ENCODE data around the gene EXOC3L1. TPM values are rescaled to one million over a fixed set of nuclear protein-coding genes. Genes with fewer than 3 reads are reported as not detected.

Gene EXOC3L1
- total RNA-seq, 4 donors from 2014 or later = 3.0 to 6.7 TPM; not detected in 2

DNA sequence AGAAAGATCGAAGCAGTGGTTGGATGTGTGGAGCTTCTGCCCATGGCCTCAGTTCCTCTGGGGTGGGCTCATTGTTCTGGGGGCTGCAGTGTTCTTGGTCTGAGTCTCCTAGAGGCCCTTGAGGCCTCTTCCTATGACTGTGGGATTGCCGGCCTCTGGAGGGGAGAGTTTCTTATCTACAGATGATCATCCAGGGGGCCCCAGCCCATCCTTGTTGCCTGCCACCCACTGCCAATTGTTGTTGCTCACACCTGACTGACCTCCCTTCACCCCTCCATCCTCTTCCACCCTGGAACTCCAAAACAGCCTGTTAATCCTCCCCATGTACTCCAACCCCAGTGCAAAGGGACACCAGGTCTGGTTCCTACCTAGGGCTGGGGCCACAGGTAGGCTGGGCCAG lies 45.0 kb downstream of the EXOC3L1 start:
- DNase-seq = no peak
- peaks cover 0 to 3% (median 1%) of the 10 kb centered on the region in 4 donors for H3K4me1 ChIP-seq
- H3K27ac ChIP-seq = no peak overlapping the region
- TF ChIP-seq EP300 (IDR thresholded peaks at IDR 0.05; ENCODE audit: low read depth) (no peak), POLR2A (IDR thresholded peaks at IDR 0.05) (no peak), POLR2AphosphoS5 (IDR thresholded peaks at IDR 0.05) (no peak)
- TF ChIP-seq, protein P1, sequence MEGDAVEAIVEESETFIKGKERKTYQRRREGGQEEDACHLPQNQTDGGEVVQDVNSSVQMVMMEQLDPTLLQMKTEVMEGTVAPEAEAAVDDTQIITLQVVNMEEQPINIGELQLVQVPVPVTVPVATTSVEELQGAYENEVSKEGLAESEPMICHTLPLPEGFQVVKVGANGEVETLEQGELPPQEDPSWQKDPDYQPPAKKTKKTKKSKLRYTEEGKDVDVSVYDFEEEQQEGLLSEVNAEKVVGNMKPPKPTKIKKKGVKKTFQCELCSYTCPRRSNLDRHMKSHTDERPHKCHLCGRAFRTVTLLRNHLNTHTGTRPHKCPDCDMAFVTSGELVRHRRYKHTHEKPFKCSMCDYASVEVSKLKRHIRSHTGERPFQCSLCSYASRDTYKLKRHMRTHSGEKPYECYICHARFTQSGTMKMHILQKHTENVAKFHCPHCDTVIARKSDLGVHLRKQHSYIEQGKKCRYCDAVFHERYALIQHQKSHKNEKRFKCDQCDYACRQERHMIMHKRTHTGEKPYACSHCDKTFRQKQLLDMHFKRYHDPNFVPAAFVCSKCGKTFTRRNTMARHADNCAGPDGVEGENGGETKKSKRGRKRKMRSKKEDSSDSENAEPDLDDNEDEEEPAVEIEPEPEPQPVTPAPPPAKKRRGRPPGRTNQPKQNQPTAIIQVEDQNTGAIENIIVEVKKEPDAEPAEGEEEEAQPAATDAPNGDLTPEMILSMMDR (IDR thresholded peaks at IDR 0.05) = no peak
- intact Hi-C loops (cut with DNase I; ENCODE audit: low total_unique reads) = no loop called here
- peaks cover 0 to 64% (median 14%) of the 10 kb centered on the region in 4 donors for H3K36me3 ChIP-seq
- no peak overlapping the region for H3K4me3 ChIP-seq
- 91% methylated on average over 2 of the region's 2 CpGs; no CpG with 5 or more reads in 1 of the 2 donors for WGBS, 2 donors (ENCODE audit: low coverage in 1 of 2)
- peaks cover 5% of the 10 kb centered on the region for H3K27me3 ChIP-seq
- in situ Hi-C loops (cut with MboI; ENCODE audit: low pct_ligation_motif_present in 1 of 4, low pct_unique_long_range_greater_than_20kb in 1 of 4, low sequenced_read_pairs in 3 of 4) = no loop called here
- H3K9me3 ChIP-seq = no peaks in the 10 kb centered on the region

DNA sequence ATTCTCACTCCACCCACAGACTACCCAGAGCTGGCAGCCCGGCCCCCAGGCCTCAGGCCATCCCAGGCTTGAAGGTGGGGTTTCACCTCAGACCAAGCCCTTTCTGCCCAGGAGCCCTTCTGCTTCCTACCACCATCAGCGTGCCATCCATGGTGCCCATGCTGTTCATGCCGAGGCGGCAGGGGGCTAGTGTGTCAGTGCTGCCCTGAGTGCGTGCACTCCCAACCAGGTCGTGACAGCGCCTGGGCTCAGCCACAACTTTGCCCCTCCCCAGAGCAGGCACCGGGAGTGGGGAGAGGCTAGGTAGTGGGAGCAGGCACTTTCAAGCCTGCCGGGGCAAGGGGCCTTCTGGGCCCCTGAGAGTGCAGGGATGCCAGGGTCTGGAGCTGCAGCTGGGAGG lies 47.6 kb downstream of the EXOC3L1 start:
- Histone ChIP-seq H3K27ac (no peak overlapping the region), H3K4me3 (no peak overlapping the region), H3K27me3 (no peaks in the 10 kb centered on the region), H3K36me3 (peaks cover 0 to 65% (median 18%) of the 10 kb centered on the region in 4 donors), H3K4me1 (no peaks in the 10 kb centered on the region), H3K9me3 (no peaks in the 10 kb centered on the region)
- TF ChIP-seq POLR2AphosphoS5 (IDR thresholded peaks at IDR 0.05) (no peak), EP300 (IDR thresholded peaks at IDR 0.05; ENCODE audit: low read depth) (no peak), POLR2A (IDR thresholded peaks at IDR 0.05) (no peak)
- TF ChIP-seq, protein P1 (IDR thresholded peaks at IDR 0.05) = no peak
- WGBS, 2 donors (ENCODE audit: low coverage in 1 of 2) = 83% methylated on average over 5 of the region's 9 CpGs; no CpG with 5 or more reads in 1 of the 2 donors
- in situ Hi-C loops (cut with MboI; ENCODE audit: low pct_ligation_motif_present in 1 of 4, low pct_unique_long_range_greater_than_20kb in 1 of 4, low sequenced_read_pairs in 3 of 4) (no loop called here), intact Hi-C loops (cut with DNase I; ENCODE audit: low total_unique reads) (no loop called here)
- DNase-seq = no peak

DNA sequence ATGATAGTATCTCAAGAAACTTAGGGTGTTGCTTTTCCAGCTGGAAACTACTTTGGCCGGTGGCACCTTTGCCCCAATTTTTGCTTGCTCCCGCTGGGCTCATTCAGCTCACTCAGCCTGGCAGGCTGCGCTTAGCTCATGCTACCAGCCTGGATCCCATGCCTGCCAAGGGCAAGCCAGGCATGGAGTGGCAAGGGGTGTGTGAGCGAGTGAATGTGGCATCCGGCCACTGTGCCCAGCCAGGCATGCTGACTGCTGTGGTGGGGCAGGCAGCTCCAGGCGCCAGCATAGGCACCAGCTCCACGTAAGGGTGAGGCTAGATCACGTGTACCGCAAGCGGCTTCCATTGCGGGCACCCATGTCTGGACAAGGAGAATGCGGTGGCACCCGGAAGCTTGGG lies 48.5 kb downstream of the EXOC3L1 start:
- intact Hi-C loops (cut with DNase I; ENCODE audit: low total_unique reads) (no loop called here), in situ Hi-C loops (cut with MboI; ENCODE audit: low pct_ligation_motif_present in 1 of 4, low pct_unique_long_range_greater_than_20kb in 1 of 4, low sequenced_read_pairs in 3 of 4) (no loop called here)
- Histone ChIP-seq H3K27ac (no peak overlapping the region), H3K27me3 (no peaks in the 10 kb centered on the region), H3K4me3 (no peak overlapping the region), H3K4me1 (no peaks in the 10 kb centered on the region), H3K36me3 (peaks cover 0 to 63% (median 20%) of the 10 kb centered on the region in 4 donors), H3K9me3 (no peaks in the 10 kb centered on the region)
- no peak for DNase-seq
- 99% methylated on average over 13 of the region's 13 CpGs; no CpG with 5 or more reads in 1 of the 2 donors for whole genome bisulfite sequencing, 2 donors (ENCODE audit: low coverage in 1 of 2)
- TF ChIP-seq POLR2A (IDR thresholded peaks at IDR 0.05) (no peak), POLR2AphosphoS5 (IDR thresholded peaks at IDR 0.05) (no peak), EP300 (IDR thresholded peaks at IDR 0.05; ENCODE audit: low read depth) (no peak)
- TF ChIP-seq, protein P1 (IDR thresholded peaks at IDR 0.05) = no peak

GRCh38 chr16:67137605-67138004 lies 52.3 kb downstream of the EXOC3L1 start:
- H3K27me3 ChIP-seq = no peaks in the 10 kb centered on the region
- peaks cover 0 to 59% (median 27%) of the 10 kb centered on the region in 4 donors for H3K36me3 ChIP-seq
- in situ Hi-C loops (cut with MboI; ENCODE audit: low pct_ligation_motif_present in 1 of 4, low pct_unique_long_range_greater_than_20kb in 1 of 4, low sequenced_read_pairs in 3 of 4) (no loop called here), intact Hi-C loops (cut with DNase I; ENCODE audit: low total_unique reads) (no loop called here)
- no peak overlapping the region for H3K4me3 ChIP-seq
- no peaks in the 10 kb centered on the region for H3K4me1 ChIP-seq
- H3K9me3 ChIP-seq = no peaks in the 10 kb centered on the region
- 68% methylated on average over 3 of the region's 3 CpGs; no CpG with 5 or more reads in 1 of the 2 donors for WGBS, 2 donors (ENCODE audit: low coverage in 1 of 2)
- DNase-seq = no peak
- no peak overlapping the region for H3K27ac ChIP-seq
- TF ChIP-seq, protein P1 (IDR thresholded peaks at IDR 0.05) = no peak
- no peak for TF ChIP-seq POLR2AphosphoS5 (IDR thresholded peaks at IDR 0.05)
- TF ChIP-seq POLR2A (IDR thresholded peaks at IDR 0.05) = no peak
- no peak for TF ChIP-seq EP300 (IDR thresholded peaks at IDR 0.05; ENCODE audit: low read depth)

Small RNA genes within 50 kb of the gene (small RNA-seq; reads per million reads assigned to genes)
- 6.3 to 13.5 (median 11.1) reads per million in 4 donors for gene MIR328

Other genes starting within 250 kb of the EXOC3L1 start
- gene CES3, start 228.9 kb downstream of the EXOC3L1 start, total RNA-seq = 100 to 1,000 TPM; 247 to 616 (median 291) TPM
- gene CES4A, start 201.5 kb downstream of the EXOC3L1 start, total RNA-seq = 10 to 100 TPM in 3 of 4 donors, 1 to 10 TPM in 1; 9.7 to 24.7 (median 15.7) TPM
- gene CBFB, start 161.0 kb downstream of the EXOC3L1 start, total RNA-seq = 100 to 1,000 TPM in 1 of 4 donors, 10 to 100 TPM in 3; 19.7 to 106 (median 33.1) TPM
- 10 to 100 TPM; 13.3 to 23.8 (median 17.7) TPM for gene PHAF1, start 80.2 kb downstream of the EXOC3L1 start, total RNA-seq
- gene B3GNT9, start 39.1 kb downstream of the EXOC3L1 start, total RNA-seq = 10 to 100 TPM in 1 of 4 donors, 1 to 10 TPM in 3; 1.5 to 69.1 (median 5.5) TPM
- 10 to 100 TPM; 32.2 to 74.8 (median 42.0) TPM for gene TRADD, start 30.2 kb downstream of the EXOC3L1 start, total RNA-seq
- 10 to 100 TPM; 30.0 to 91.1 (median 55.1) TPM for gene FBXL8, start 30.2 kb downstream of the EXOC3L1 start, total RNA-seq
- 100 to 1,000 TPM in 1 of 4 donors, 10 to 100 TPM in 3; 29.5 to 136 (median 76.6) TPM for gene HSF4, start 25.4 kb downstream of the EXOC3L1 start, total RNA-seq
- gene NOL3, start 19.6 kb downstream of the EXOC3L1 start, total RNA-seq = 10 to 100 TPM; 39.5 to 65.9 (median 41.2) TPM
- 100 to 1,000 TPM in 1 of 4 donors, 10 to 100 TPM in 3; 27.6 to 220 (median 32.5) TPM for gene MATCAP1, start 6.2 kb downstream of the EXOC3L1 start, total RNA-seq
- 100 to 1,000 TPM in 3 of 4 donors, 10 to 100 TPM in 1; 97.5 to 224 (median 159) TPM for gene E2F4, start 2.0 kb upstream of the EXOC3L1 start, total RNA-seq
- 10 to 100 TPM; 61.0 to 91.5 (median 77.7) TPM for gene ELMO3, start 9.0 kb upstream of the EXOC3L1 start, total RNA-seq
- gene TMEM208, start 37.0 kb upstream of the EXOC3L1 start, total RNA-seq = 10 to 100 TPM in 3 of 4 donors, not detected in 1; 29.5 to 50.2 (median 39.3) TPM
- gene FHOD1, start 57.3 kb upstream of the EXOC3L1 start, total RNA-seq = 100 to 1,000 TPM in 1 of 4 donors, 10 to 100 TPM in 3; 25.1 to 177 (median 33.6) TPM
- 1 to 10 TPM in 3 of 4 donors, under 1 TPM in 1; 0.55 to 4.5 (median 1.5) TPM for gene SLC9A5, start 58.8 kb upstream of the EXOC3L1 start, total RNA-seq
- 10 to 100 TPM in 2 of 4 donors, 1 to 10 TPM in 1, under 1 TPM in 1; 0.80 to 12.2 (median 8.7) TPM for gene PLEKHG4, start 89.4 kb upstream of the EXOC3L1 start, total RNA-seq
- not detected for gene KCTD19, start 136.6 kb upstream of the EXOC3L1 start, total RNA-seq
- gene LRRC36, start 136.7 kb upstream of the EXOC3L1 start, total RNA-seq = under 1 TPM in 1 of 4 donors, not detected in 3; 0.79 TPM
- 10 to 100 TPM in 1 of 4 donors, 1 to 10 TPM in 2, not detected in 1; 3.5 to 20.9 (median 5.7) TPM for gene TPPP3, start 203.4 kb upstream of the EXOC3L1 start, total RNA-seq
- gene ZDHHC1, start 226.3 kb upstream of the EXOC3L1 start, total RNA-seq = 10 to 100 TPM in 2 of 4 donors, 1 to 10 TPM in 2; 7.1 to 36.3 (median 20.5) TPM
- 1,000 to 10,000 TPM in 1 of 4 donors, 100 to 1,000 TPM in 3; 667 to 1,081 (median 790) TPM for gene HSD11B2, start 241.0 kb upstream of the EXOC3L1 start, total RNA-seq